VCaP (cell line): Measurements from ENCODE around the gene VRK3.

Source experiments
- H3K27ac ChIP-seq: fragments of 450-650 bp; 2 replicates; pipeline ENCODE4 v1.5.1; 2017
- CTCF ChIP-seq: fragments of 450-650 bp; conservative IDR thresholded peaks from 2 replicates; pipeline ENCODE4 v1.5.1; 2017; ENCODE audit warnings: mild to moderate bottlenecking, moderate library complexity

VRK3 gene

GRCh38 chr19:50053119-50053518 is 27.9 kb upstream of the VRK3 start:
- TF ChIP-seq CTCF: no peak
- H3K27ac ChIP-seq: no peak overlapping the region; the same call in 1 of the 2 replicates

- TF ChIP-seq CTCF: no peak
- H3K27ac ChIP-seq: peak overlapping the region; percentile 76
Observed at GRCh38 chr19:50051964-50052363, 26.8 kb upstream of the VRK3 start.

- peak overlapping the region; percentile 76 for H3K27ac ChIP-seq
Observed at GRCh38 chr19:50051228-50051895, 26.2 kb upstream of the VRK3 start.

GRCh38 chr19:50050406-50051227 is 25.4 kb upstream of the VRK3 start:
- TF ChIP-seq CTCF: no peak

GRCh38 chr19:50047671-50048070 is 22.5 kb upstream of the VRK3 start:
- H3K27ac ChIP-seq: peak overlapping the region; percentile 76
- no peak for TF ChIP-seq CTCF

More at GRCh38 chr19:50050406-50051227, 25.4 kb upstream of the VRK3 start:
- peak overlapping the region; percentile 76 for H3K27ac ChIP-seq

GRCh38 chr19:50046649-50047503 is 21.7 kb upstream of the VRK3 start:
- TF ChIP-seq CTCF: peak; percentile 94
- H3K27ac ChIP-seq: peak overlapping the region; percentile 76; the same call in 1 of the 2 replicates

GRCh38 chr19:50044922-50045321 is 19.8 kb upstream of the VRK3 start:
- H3K27ac ChIP-seq: no peak overlapping the region
- TF ChIP-seq CTCF: no peak
